T-helper 1 cell treated with Interleukin-12 subunit alpha and Interleukin-12 subunit beta and Interleukin-4 antibody, amounts not matched to agents 30 ng/mL and 1 ng/mL, for 36 hours (primary cell): ENCODE results near the gene RAD51B. TPM values are rescaled to one million over a fixed set of nuclear protein-coding genes. Genes with fewer than 3 reads are reported as not detected.

Source experiments
- intact Hi-C: fragments of 100-400 bp; cut with micrococcal nuclease; formaldehyde crosslinking; loops from one replicate; pipeline ENCODE4 v1.15.1; 2024
- total RNA-seq: library from RNA; stranded (reverse); gene quantifications from 2 replicates; pipeline ENCODE4 v1.2.3, GENCODE V29; 2022

The RAD51B gene
- total RNA-seq, 1 donor from 2014 or later: 24.4 TPM

DNA sequence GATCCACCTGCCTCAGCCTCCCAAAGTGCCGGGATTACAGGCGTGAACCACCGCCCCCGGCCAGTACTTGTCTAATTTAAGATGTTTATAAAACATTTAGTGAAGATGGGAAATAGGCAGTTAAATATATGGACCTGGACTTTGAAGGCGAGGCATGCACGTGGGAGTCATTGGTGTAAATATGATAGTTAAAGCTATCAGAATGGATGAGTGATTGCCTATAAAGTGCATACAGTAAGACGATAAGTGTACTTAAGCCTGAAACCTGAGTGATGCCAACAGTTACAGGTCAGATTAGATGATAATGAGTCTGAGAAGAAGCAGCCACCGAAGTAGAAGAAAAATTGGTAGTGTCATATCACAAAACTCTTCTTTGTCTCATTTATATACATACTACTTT lies 11.5 kb downstream of the RAD51B start:
- intact Hi-C loops: no loop called here

- intact Hi-C loops: no loop called here
Observed at GRCh38 chr14:67833403-67833802, 13.8 kb downstream of the RAD51B start.

GRCh38 chr14:67835596-67835995 lies 16.0 kb downstream of the RAD51B start:
- intact Hi-C loops: loop anchor here (5.0 kb wide), 1 partner anchor 97 kb away; no protein-coding TSS in a partner anchor

- intact Hi-C loops: loop anchor here (1.0 to 5.0 kb wide), 5 partner anchors 18 to 1007 kb away; partner anchors contain the start of gene RAD51B
Observed at GRCh38 chr14:67837011-67837624, 17.5 kb downstream of the RAD51B start.

- intact Hi-C loops: no loop called here
Observed at GRCh38 chr14:67846029-67846610, 26.5 kb downstream of the RAD51B start.

DNA sequence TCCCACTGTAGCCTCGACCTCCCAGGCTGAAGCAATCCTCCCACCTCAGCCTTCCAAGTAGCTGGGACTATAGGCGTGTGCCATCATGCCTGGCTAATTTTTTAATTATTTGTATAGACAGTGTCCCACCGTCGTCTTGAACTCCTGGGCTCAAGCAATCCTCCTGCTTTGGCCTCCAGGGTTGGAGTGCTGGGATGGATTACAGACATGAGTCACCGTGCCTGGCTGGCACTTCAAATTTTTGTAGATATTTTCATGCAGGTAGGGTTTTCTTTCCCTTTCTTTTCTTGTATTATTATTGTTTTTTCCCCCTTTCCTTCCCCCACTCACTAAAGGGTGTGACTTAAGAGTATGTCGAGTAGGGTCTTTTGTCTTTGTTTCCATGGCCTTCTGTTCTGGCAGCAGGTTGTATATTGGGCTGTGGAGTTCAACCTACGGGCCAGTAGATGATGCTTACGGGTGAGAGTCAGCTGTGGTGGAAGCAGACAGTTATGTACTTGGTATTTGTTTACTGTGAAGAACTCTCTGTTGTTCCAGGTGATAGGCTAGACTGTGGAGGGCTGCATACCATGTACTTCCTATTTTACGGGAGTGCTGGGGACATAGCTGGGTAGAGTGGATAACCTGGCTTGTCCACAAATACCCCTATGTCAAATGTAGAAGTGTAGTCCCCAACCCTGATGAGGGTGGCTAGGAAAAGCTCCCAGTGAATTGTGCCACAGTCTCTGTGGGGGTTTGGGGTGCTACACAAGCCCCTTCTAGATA lies 30.7 kb downstream of the RAD51B start:
- intact Hi-C loops: no loop called here

- intact Hi-C loops: no loop called here
Observed at GRCh38 chr14:67851785-67852410, 32.3 kb downstream of the RAD51B start.

GRCh38 chr14:67852926-67853604 lies 33.5 kb downstream of the RAD51B start:
- intact Hi-C loops: no loop called here

DNA sequence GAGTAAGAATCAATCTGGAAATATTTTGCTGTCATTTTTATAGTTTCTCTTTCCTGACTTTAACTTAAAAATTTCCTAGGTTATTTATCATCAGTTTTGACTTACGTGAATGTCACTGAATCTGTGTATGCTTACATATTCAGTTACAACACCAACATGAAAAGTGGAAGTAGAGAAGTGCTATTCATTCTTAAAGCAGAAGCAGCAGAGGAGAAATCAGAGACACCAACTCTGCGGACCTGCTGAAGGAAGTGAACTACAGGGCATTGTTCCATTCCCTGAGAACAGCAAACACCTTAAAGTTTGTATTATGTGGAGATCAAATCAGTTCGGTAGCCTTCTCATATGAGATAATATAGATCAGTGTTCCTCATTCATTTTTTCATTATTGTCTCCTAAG lies 34.1 kb downstream of the RAD51B start:
- intact Hi-C loops: no loop called here

GRCh38 chr14:67856827-67857226 lies 37.2 kb downstream of the RAD51B start:
- intact Hi-C loops: no loop called here

DNA sequence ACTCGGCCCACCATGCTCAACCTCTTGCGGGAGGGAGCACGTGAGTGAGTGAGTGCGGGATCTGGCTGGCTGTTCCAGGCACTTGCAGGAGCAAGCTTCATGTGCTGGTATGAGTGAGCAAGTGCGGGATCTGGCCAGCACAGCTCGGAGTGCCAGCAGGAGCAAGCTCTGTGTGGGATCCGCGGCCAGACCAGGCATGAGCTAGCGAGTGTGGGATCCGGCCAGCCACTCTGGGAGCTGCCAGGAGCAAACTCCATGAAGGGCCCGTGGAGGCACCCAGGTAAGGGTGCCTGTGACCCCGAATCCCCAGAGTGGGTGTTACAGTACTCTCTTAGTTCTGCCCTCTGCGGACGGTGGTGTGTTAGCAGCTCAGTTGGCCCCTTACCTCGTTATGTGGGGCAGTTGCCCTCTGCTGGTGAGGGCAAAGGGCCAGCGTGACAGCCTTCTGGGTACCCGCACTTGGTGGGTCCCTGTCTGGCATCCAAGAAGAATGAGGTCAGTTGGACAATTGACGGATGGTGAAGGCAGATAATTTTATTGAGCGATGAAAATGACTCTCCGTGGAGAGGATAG lies 38.3 kb downstream of the RAD51B start:
- intact Hi-C loops: no loop called here

DNA sequence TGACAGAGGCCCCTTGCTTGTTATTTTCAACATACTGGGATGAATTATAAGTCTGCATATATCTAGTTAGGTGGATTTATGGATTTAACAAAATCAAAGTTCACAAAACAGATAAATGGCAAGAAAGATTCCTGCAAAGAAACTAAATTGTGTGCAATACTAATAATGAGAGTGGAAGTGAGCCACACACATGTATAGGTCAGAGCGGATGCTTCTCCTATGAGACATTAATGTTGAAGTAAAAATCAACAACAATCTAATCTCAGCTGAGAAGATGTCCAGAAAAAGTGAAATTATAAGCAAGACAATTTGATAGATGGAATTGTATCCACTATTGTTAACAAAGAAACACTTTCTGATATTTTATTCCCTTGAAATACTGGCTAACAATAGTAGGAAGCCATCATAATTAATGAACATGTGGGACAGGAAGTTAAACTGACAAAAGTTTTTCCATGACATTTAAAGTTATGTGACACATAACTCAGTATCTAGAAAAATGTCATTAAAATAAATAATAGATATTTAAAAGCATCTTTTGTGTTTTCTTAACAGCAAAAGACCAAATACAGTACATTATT lies 39.7 kb downstream of the RAD51B start:
- intact Hi-C loops: no loop called here

GRCh38 chr14:67863223-67863622 lies 43.6 kb downstream of the RAD51B start:
- intact Hi-C loops: no loop called here

DNA sequence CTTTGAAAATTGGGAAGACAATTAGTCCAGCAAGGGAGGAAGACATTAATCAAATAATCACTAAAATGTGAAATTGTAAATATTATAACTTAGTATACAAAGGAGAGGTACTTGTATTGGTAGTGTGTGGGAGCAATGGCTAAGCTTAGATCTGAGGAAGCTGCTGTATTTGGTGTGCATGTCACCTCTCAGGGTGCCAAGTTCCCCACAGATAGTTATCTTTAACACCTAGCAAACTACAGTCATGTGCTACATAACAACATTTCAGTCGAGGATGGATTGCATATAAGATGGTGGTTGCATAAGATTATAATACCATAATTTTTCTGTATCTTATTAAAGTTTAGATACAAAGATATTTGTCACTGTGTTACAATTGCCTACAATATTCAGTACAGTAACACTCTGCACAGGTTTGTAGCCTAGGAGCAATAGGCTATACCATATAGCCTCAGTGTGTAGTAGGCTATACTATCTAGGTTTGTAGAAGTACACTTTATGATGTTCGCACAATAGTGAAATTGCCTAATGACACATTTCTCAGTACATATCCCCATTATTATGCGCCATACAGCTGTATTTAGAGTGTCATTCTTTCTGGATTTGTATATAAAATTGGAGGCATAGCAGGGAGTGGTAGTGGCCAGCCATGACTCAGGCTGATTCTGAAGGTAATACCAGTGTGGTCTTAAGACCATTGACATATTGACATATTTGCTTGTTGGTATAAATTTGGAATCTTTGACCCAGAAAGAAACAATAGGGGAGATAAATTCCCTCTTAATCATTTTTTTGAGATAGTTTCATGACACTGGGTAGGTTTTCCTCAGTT lies 55.8 kb downstream of the RAD51B start:
- intact Hi-C loops: no loop called here

- intact Hi-C loops: no loop called here
Observed at GRCh38 chr14:67879026-67879425, 59.4 kb downstream of the RAD51B start.

DNA sequence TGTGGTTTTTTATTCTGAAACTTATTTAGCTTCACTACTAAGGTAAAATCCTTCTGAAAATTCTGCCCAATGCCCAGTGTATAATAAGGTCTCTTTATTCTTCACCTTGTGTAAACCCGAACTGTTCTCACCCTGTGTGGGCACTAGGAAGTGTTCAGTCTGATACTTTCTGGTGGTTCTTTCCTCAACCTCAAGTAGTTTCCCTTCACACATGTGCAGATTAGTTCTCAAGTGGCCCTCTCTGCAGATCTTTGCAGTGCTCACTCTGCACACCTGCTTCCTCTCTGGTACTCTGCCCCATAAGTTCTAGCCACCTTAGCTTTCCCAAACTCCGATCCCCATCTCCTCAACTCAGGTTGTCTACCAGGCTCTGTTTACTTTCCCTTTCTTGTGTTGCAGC lies 61.6 kb downstream of the RAD51B start:
- intact Hi-C loops: no loop called here

DNA sequence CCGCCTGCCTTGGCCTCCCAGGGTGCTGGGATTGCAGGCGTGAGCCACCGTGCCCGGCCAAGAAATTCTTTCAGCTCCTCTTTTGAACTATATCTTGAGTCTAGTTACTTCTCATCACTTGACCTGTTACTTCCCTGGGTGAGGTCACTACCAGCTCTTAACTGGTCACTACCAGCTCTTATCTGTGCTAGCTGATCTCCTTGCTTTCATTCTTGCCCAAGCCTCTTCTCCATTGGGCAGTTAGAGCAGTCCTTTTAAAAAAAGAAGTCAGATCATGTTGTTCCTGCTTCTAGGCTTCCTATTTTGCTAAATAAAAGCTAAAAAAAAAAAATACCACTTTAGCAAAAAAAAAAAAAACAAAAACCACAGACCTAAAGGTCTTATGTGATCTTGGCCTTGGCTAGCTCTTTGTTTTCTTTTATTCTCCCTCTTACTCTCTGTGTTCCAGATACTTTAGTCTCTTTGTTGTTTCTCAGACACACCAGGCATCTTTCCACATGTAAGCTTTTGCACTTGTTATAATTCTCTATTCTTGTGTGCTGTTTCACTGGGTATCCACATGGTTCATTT lies 63.5 kb downstream of the RAD51B start:
- intact Hi-C loops: loop anchor here (1.0 kb wide), 1 partner anchor 961 kb away; no protein-coding TSS in a partner anchor

- intact Hi-C loops: loop anchor here (1.0 to 2.0 kb wide), 2 partner anchors 933 to 961 kb away; no protein-coding TSS in a partner anchor
Observed at GRCh38 chr14:67883717-67884116, 64.1 kb downstream of the RAD51B start.

DNA sequence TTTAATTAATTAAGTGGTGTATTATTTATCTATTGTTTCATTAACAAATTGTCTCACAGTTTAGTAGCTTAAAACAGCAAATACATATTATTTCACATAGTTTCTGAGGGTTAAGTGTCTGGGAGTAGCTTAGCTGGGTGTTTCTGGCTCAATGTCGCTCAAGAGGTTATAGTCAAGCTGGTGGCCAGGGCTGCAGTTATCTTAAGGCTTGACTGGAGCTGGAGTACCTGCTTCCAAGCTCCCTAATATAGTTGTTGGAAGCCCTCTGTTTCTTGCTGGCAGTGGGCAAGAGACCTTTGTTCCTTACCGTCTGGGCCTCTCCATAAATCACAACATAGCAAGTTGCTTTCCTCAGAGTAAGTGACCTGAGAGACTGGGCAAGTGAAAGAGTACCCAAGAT lies 66.6 kb downstream of the RAD51B start:
- intact Hi-C loops: no loop called here
